H1 (cell line): ENCODE measurements around the gene LAMA3. TPM values are rescaled to one million over a fixed set of nuclear protein-coding genes. Genes with fewer than 3 reads are reported as not detected.

ENCODE experiments used
- CTCF ChIA-PET: fragments of 300-600 bp; sonication (Branson Sonifier 250); formaldehyde crosslinking; loops from one replicate; lab custom pipeline; 2021; ENCODE audit not compliant: partially characterized antibody; lab: Charles Lee
- POLR2A ChIA-PET: fragments of 300-600 bp; sonication (Branson Sonifier 250); formaldehyde crosslinking; loops from one replicate; lab custom pipeline; 2021; ENCODE audit warnings: inconsistent platforms; ENCODE audit not compliant: partially characterized antibody; lab: Charles Lee
- DNase-seq, 2 experiments: peaks; one replicate each; pipeline versions ENCODE4 v3.0.0 to v3.0.0-alpha.2; 2010 to 2022; ENCODE audit warnings: low spot score in 2 of 2, low read depth in 1 of 2, mixed read lengths in 1 of 2
- FAIRE-seq: peaks from 2 replicates; lab custom pipeline; 2011; peaks lifted over from hg19 to GRCh38; lab: Jason Lieb, UNC
- H2AFZ ChIP-seq: 2 replicates; pipeline ENCODE4 v1.8.1; 2012; ENCODE audit warnings: low read length, inconsistent platforms
- H2AK5ac ChIP-seq: 2 replicates; pipeline ENCODE4 v1.6.1; 2013; ENCODE audit warnings: low read depth, low read length
- H2BK120ac ChIP-seq: replicated peaks from 2 replicates; pipeline ENCODE3; 2013; ENCODE audit warnings: low read depth, low read length, inconsistent platforms
- H2BK12ac ChIP-seq: 2 replicates; pipeline ENCODE4 v1.6.1; 2013; ENCODE audit warnings: low read depth, low read length
- H2BK15ac ChIP-seq: 2 replicates; pipeline ENCODE4 v1.6.1; 2013; ENCODE audit warnings: low read length
- H2BK20ac ChIP-seq: 2 replicates; pipeline ENCODE4 v1.6.1; 2013; ENCODE audit warnings: low read length
- H2BK5ac ChIP-seq: 2 replicates; pipeline ENCODE4 v1.6.1; 2013; ENCODE audit warnings: low read depth, low read length
- H3K14ac ChIP-seq: 2 replicates; pipeline ENCODE4 v1.6.1; 2013; ENCODE audit warnings: inconsistent platforms; ENCODE audit not compliant: insufficient read length
- H3K18ac ChIP-seq: 2 replicates; pipeline ENCODE4 v1.6.1; 2013; ENCODE audit warnings: low read length; ENCODE audit errors: extremely low read depth
- H3K23ac ChIP-seq: 2 replicates; pipeline ENCODE4 v1.6.1; 2013; ENCODE audit warnings: inconsistent platforms; ENCODE audit not compliant: insufficient read length
- H3K23me2 ChIP-seq: 2 replicates; pipeline ENCODE4 v1.6.1; 2013; ENCODE audit warnings: low read depth, low read length
- H3K27ac ChIP-seq: 2 replicates; pipeline ENCODE4 v1.6.1; 2011; ENCODE audit warnings: low read depth, low read length, inconsistent platforms
- H3K27me3 ChIP-seq, 4 experiments: replicated peaks in 1 of 4; 1 replicate in 1 of 4; 2 replicates in 3 of 4; pipeline versions ENCODE4 v1.6.1 to v1.8.1; 2011 to 2013; ENCODE audit warnings: low read length in 3 of 4, mild to moderate bottlenecking in 3 of 4, inconsistent platforms in 2 of 4, mixed read lengths in 2 of 4, moderate library complexity in 1 of 4; ENCODE audit not compliant: control insufficient read depth in 3 of 4, insufficient read depth in 3 of 4; ENCODE audit errors: extremely low read depth in 1 of 4
- H3K36me3 ChIP-seq, 4 experiments: 2 replicates each; pipeline versions ENCODE4 v1.6.1 to v1.8.1; 2011 to 2013; ENCODE audit warnings: mild to moderate bottlenecking in 4 of 4, low read length in 3 of 4, moderate library complexity in 2 of 4, control low read depth in 1 of 4, inconsistent platforms in 1 of 4; ENCODE audit not compliant: insufficient read depth in 4 of 4, control insufficient read depth in 2 of 4
- H3K4ac ChIP-seq: replicated peaks from 2 replicates; pipeline ENCODE3; 2013; ENCODE audit warnings: low read length, low read depth, mixed read lengths, inconsistent platforms; ENCODE audit not compliant: insufficient read length
- H3K4me1 ChIP-seq, 4 experiments: replicated peaks in 1 of 4; 1 replicate in 1 of 4; 2 replicates in 3 of 4; pipeline versions ENCODE4 v1.6.1 to v1.8.1; 2011 to 2013; ENCODE audit warnings: low read length in 3 of 4, inconsistent platforms in 2 of 4, mixed read lengths in 1 of 4; ENCODE audit not compliant: insufficient read depth in 4 of 4, control insufficient read depth in 3 of 4
- H3K4me2 ChIP-seq, 2 experiments: 2 replicates each; pipeline versions ENCODE4 v1.6.1 to v1.8.1; 2011 to 2013; ENCODE audit warnings: low read depth in 2 of 2, low read length in 2 of 2, control low read depth in 1 of 2, inconsistent platforms in 1 of 2, mild to moderate bottlenecking in 1 of 2; ENCODE audit not compliant: insufficient read depth in 1 of 2
- H3K4me3 ChIP-seq, 4 experiments: fragments of 200-600, 300-600 bp in 1 of 4; sonication (generic), shearing (Covaris generic), sonication (Bioruptor Twin) in 1 of 4; 2 replicates each; pipeline versions ENCODE4 v1.5.1 to v1.8.1; 2011 to 2016; ENCODE audit warnings: low read length in 4 of 4, low read depth in 3 of 4, control low read depth in 2 of 4, inconsistent platforms in 2 of 4, mild to moderate bottlenecking in 2 of 4, mixed read lengths in 1 of 4, moderate library complexity in 1 of 4; ENCODE audit not compliant: insufficient read depth in 2 of 4; ENCODE audit errors: extremely low read depth in 1 of 4
- H3K56ac ChIP-seq: replicated peaks from 2 replicates; pipeline ENCODE3; 2013; ENCODE audit warnings: low read depth, mild to moderate bottlenecking, mixed read lengths, low read length, inconsistent platforms; ENCODE audit not compliant: insufficient read length
- H3K79me1 ChIP-seq: 2 replicates; pipeline ENCODE4 v1.6.1; 2013; ENCODE audit warnings: low read depth, low read length, control low read depth
- H3K79me2 ChIP-seq, 2 experiments: 2 replicates each; pipeline versions ENCODE4 v1.6.1 to v1.8.1; 2012 to 2013; ENCODE audit warnings: low read length in 2 of 2, mild to moderate bottlenecking in 2 of 2, inconsistent platforms in 1 of 2; ENCODE audit not compliant: insufficient read depth in 2 of 2, control insufficient read depth in 1 of 2
- H3K9ac ChIP-seq, 4 experiments: replicated peaks in 1 of 4; 1 replicate in 1 of 4; 2 replicates in 3 of 4; pipeline versions ENCODE4 v1.6.1 to v1.8.1; 2011 to 2013; ENCODE audit warnings: low read depth in 3 of 4, low read length in 3 of 4, control low read depth in 2 of 4, mild to moderate bottlenecking in 2 of 4, moderate library complexity in 2 of 4, inconsistent platforms in 1 of 4; ENCODE audit errors: extremely low read depth in 1 of 4
- H3K9me3 ChIP-seq, 2 experiments: 2 replicates each; pipeline versions ENCODE4 v1.6.1 to v1.8.1; 2012 to 2013; ENCODE audit warnings: mild to moderate bottlenecking in 2 of 2, moderate library complexity in 2 of 2, control low read depth in 1 of 2, inconsistent platforms in 1 of 2, low read depth in 1 of 2, low read length in 1 of 2, mixed read lengths in 1 of 2; ENCODE audit not compliant: insufficient read depth in 2 of 2
- H4K20me1 ChIP-seq, 2 experiments: replicated peaks in 1 of 2; 2 replicates each; pipeline versions ENCODE3 to v1.8.1; 2011 to 2013; ENCODE audit warnings: inconsistent platforms in 2 of 2, low read length in 2 of 2, mild to moderate bottlenecking in 1 of 2; ENCODE audit not compliant: insufficient read depth in 2 of 2, control insufficient read depth in 1 of 2
- H4K5ac ChIP-seq: 2 replicates; pipeline ENCODE4 v1.6.1; 2013; ENCODE audit warnings: low read length, low read depth, mixed read lengths, inconsistent platforms; ENCODE audit not compliant: insufficient read length
- H4K8ac ChIP-seq: 2 replicates; pipeline ENCODE4 v1.8.0; 2013; ENCODE audit warnings: mild to moderate bottlenecking, moderate library complexity, low read length, inconsistent platforms; ENCODE audit not compliant: insufficient read depth; ENCODE audit errors: extremely low read depth
- H4K91ac ChIP-seq: replicated peaks from 2 replicates; pipeline ENCODE3; 2013; ENCODE audit warnings: low read length, mixed read lengths, inconsistent platforms; ENCODE audit not compliant: insufficient read length
- BCL11A ChIP-seq, 2 experiments: IDR thresholded peaks; one replicate each; pipeline ENCODE4 v1.6.1; 2011; ENCODE audit warnings: low read depth in 2 of 2, low read length in 2 of 2, mild to moderate bottlenecking in 2 of 2
- CTBP2 ChIP-seq: IDR thresholded peaks from 2 replicates; pipeline ENCODE4 v1.7.0; 2011; ENCODE audit warnings: borderline replicate concordance, mild to moderate bottlenecking, moderate library complexity, mixed read lengths, low read length; ENCODE audit not compliant: insufficient read depth, insufficient read length
- EGR1 ChIP-seq: IDR thresholded peaks from 2 replicates; pipeline ENCODE4 v1.6.1; 2011; ENCODE audit warnings: low read depth, low read length, borderline replicate concordance
- EZH2 ChIP-seq: fragments of 200-600 bp; sonication (generic); IDR thresholded peaks from 2 replicates; pipeline ENCODE4 v1.7.1; 2012; ENCODE audit warnings: low read depth, mild to moderate bottlenecking, moderate library complexity, low read length, inconsistent platforms; ENCODE audit not compliant: severe bottlenecking
- GTF2F1 ChIP-seq: IDR thresholded peaks from 2 replicates; pipeline ENCODE4 v1.6.1; 2012; ENCODE audit warnings: low read depth, low read length, improper control_type of control experiment, borderline replicate concordance
- JUND ChIP-seq: IDR thresholded peaks from 2 replicates; pipeline ENCODE4 v1.6.1; 2011; ENCODE audit warnings: mild to moderate bottlenecking, improper control_type of control experiment, low read length
- RXRA ChIP-seq: IDR thresholded peaks from 2 replicates; pipeline ENCODE4 v1.6.1; 2011; ENCODE audit warnings: low read depth, mild to moderate bottlenecking, low read length, moderate library complexity; ENCODE audit not compliant: insufficient read depth
- SIN3A ChIP-seq, 2 experiments: IDR thresholded peaks in 1 of 2; conservative IDR thresholded peaks in 1 of 2; 2 replicates each; pipeline ENCODE4 v1.6.1; 2011 to 2012; ENCODE audit warnings: low read length in 2 of 2, improper control_type of control experiment in 1 of 2, low read depth in 1 of 2, mild to moderate bottlenecking in 1 of 2
- SIX5 ChIP-seq: IDR thresholded peaks from 2 replicates; pipeline ENCODE4 v1.6.1; 2011; ENCODE audit warnings: mild to moderate bottlenecking, low read depth, low read length
- SP1 ChIP-seq: IDR thresholded peaks from 2 replicates; pipeline ENCODE4 v1.6.1; 2011; ENCODE audit warnings: low read depth, low read length
- TBP ChIP-seq: IDR thresholded peaks from 2 replicates; pipeline ENCODE4 v1.6.1; 2011; ENCODE audit warnings: low read depth, low read length, improper control_type of control experiment
- WGBS, 2 experiments: shearing (Covaris generic) in 1 of 2; methylation state at CpG; one replicate each; pipeline versions ENCODE4 v1.1.6 to v1.1.7; 2013 to 2015; ENCODE audit warnings: low lambda C conversion rate in 2 of 2, mixed read lengths in 2 of 2, inconsistent platforms in 1 of 2, low coverage in 1 of 2, missing lambda C conversion rate in 1 of 2; ENCODE audit not compliant: insufficient replicate concordance in 2 of 2, insufficient coverage in 1 of 2, insufficient read length in 1 of 2; ENCODE audit errors: extremely low coverage in 1 of 2, missing lambda C conversion rate in 1 of 2; 5-methylcytosine and 5-hydroxymethylcytosine counted together
- polyA plus RNA-seq, 7 experiments: library from polyadenylated mRNA; depleted of rRNA in 3 of 7; stranded (reverse) in 5 of 7; unstranded in 2 of 7; fragments of >200 nt in 5 of 7; fragments of 200-250 nt in 2 of 7; gene quantifications; 1 replicate in 5 of 7; 2 replicates in 1 of 7; 4 replicates in 1 of 7; pipeline versions ENCODE4 v1.2.1 to v1.2.3, GENCODE V29; 2011 to 2013; ENCODE audit warnings: missing spikeins in 2 of 7, mixed read lengths in 2 of 7
- total RNA-seq: library from RNA; stranded (reverse); fragmentation: NEBNext Ultra II Directional; extraction: Animal tissue kit (Norgen Biotek cat#: 25700); gene quantifications from 2 replicates; pipeline ENCODE4 v1.2.1, GENCODE V29; 2021
- TF ChIP-seq, protein P1 (sequence below): IDR thresholded peaks from 2 replicates; pipeline ENCODE4 v1.6.1; 2011; ENCODE audit warnings: low read length, improper control_type of control experiment

The LAMA3 gene
- total and polyA plus RNA-seq, 2 of the 8 experiments (the other 6 are each of a cell fraction or from before 2014, with no cell fraction given), result 0.76 to 5.0 TPM

- no peaks in the 10 kb centered on the region for H3K9me3 ChIP-seq
- no peak overlapping the region for H3K27ac ChIP-seq
- no peak overlapping the region for H2AK5ac ChIP-seq
- H2AFZ ChIP-seq, result peak overlapping the region; percentile 82
- no peak overlapping the region for H3K4me2 ChIP-seq
- H2BK5ac ChIP-seq, result no peak overlapping the region
- no peak overlapping the region for H3K4ac ChIP-seq
- H3K23me2 ChIP-seq, result no peaks in the 10 kb centered on the region
- no peak overlapping the region for H3K4me3 ChIP-seq
- H2BK120ac ChIP-seq, result no peak overlapping the region
- H3K56ac ChIP-seq, result no peak overlapping the region
- H3K36me3 ChIP-seq, result no peaks in the 10 kb centered on the region
- H3K14ac ChIP-seq, result no peak overlapping the region
- H2BK20ac ChIP-seq, result no peak overlapping the region
- H3K27me3 ChIP-seq, result no peaks in the 10 kb centered on the region
- H4K8ac ChIP-seq, result no peak overlapping the region
- CTCF ChIA-PET, result interaction anchor here (0.6 kb wide), 1 partner anchor 407 kb away, joined by 3 read pairs; no protein-coding TSS in a partner anchor
- FAIRE-seq (no peak), DNase-seq (no peak)
- H4K91ac ChIP-seq, result no peak overlapping the region
- H3K9ac ChIP-seq, result no peak overlapping the region
- H3K79me1 ChIP-seq, result no peaks in the 10 kb centered on the region
- no peak overlapping the region for H2BK12ac ChIP-seq
- no peak overlapping the region for H3K23ac ChIP-seq
- H4K20me1 ChIP-seq, result no peaks in the 10 kb centered on the region
- POLR2A ChIA-PET, result interaction anchor here (1.5 kb wide), 1 partner anchor 21 kb away, joined by 4 read pairs; the partner anchor contains the start of gene TTC39C
- H3K79me2 ChIP-seq, result no peaks in the 10 kb centered on the region
- WGBS, 2 experiments, result 66% methylated on average over 9 of the region's 9 CpGs; no CpG with 5 or more reads in 1 of the 2 experiments
- H3K4me1 ChIP-seq, result peaks cover 0 to 3% (median 0%) of the 10 kb centered on the region in 4 experiments; a peak in 2 of 7 replicates
- H2BK15ac ChIP-seq, result no peak overlapping the region
- no peak overlapping the region for H4K5ac ChIP-seq
- no peak overlapping the region for H3K18ac ChIP-seq
- TF ChIP-seq, protein P1, sequence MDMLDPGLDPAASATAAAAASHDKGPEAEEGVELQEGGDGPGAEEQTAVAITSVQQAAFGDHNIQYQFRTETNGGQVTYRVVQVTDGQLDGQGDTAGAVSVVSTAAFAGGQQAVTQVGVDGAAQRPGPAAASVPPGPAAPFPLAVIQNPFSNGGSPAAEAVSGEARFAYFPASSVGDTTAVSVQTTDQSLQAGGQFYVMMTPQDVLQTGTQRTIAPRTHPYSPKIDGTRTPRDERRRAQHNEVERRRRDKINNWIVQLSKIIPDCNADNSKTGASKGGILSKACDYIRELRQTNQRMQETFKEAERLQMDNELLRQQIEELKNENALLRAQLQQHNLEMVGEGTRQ, result no peak
- TF ChIP-seq EZH2 (no peak), EGR1 (no peak), SIN3A (conservative IDR thresholded peaks at IDR 0.05 in 1 of 2, IDR thresholded peaks at IDR 0.05 in 1 of 2; ENCODE audit: low read depth in 1 of 2, low read length in 2 of 2) (no peak), GTF2F1 (no peak), TBP (no peak), RXRA (no peak), SIX5 (no peak), SP1 (no peak), BCL11A (IDR thresholded peaks at IDR 0.05; ENCODE audit: low read depth in 2 of 2, low read length in 2 of 2) (no peak), CTBP2 (no peak), JUND (no peak)
Measured at GRCh38 chr18:23994361-23994902, 305.2 kb downstream of the LAMA3 start.
